CD4-positive, alpha-beta T cell treated with Interleukin-6 for 4 hours (primary cell): ENCODE measurements around the gene DLX1.
"Not testable (repeated sequence)": the region's sequence is repeated elsewhere in the genome, so short reads cannot be mapped to it uniquely, and the experiment has no call there.

ENCODE experiments used
- DNase-seq: peaks from one replicate; pipeline ENCODE4 v3.0.0-alpha.2; 2020; ENCODE audit warnings: mixed read lengths

Gene DLX1

GRCh38 chr2:172065111-172065510 is 20.2 kb upstream of the DLX1 start:
- no peak for DNase-seq

GRCh38 chr2:172066394-172066886 is 18.9 kb upstream of the DLX1 start:
- DNase-seq: no peak

- DNase-seq: not testable (repeated sequence)
Observed at GRCh38 chr2:172067905-172068304, 17.4 kb upstream of the DLX1 start.

- no peak for DNase-seq
Observed at GRCh38 chr2:172070936-172071335, 14.4 kb upstream of the DLX1 start.

- DNase-seq: no peak
Observed at GRCh38 chr2:172072303-172072702, 13.0 kb upstream of the DLX1 start.

GRCh38 chr2:172072706-172073105 is 12.6 kb upstream of the DLX1 start:
- DNase-seq: no peak

- no peak for DNase-seq
Observed at GRCh38 chr2:172073518-172073917, 11.8 kb upstream of the DLX1 start.

- no peak for DNase-seq
Observed at GRCh38 chr2:172074254-172074653, 11.1 kb upstream of the DLX1 start.

- DNase-seq: no peak
Observed at GRCh38 chr2:172079416-172079815, 5.9 kb upstream of the DLX1 start.

GRCh38 chr2:172079838-172080640 is 5.3 kb upstream of the DLX1 start:
- DNase-seq: no peak

- no peak for DNase-seq
Observed at GRCh38 chr2:172080641-172081220, 4.6 kb upstream of the DLX1 start.

- no peak for DNase-seq
Observed at GRCh38 chr2:172081221-172082022, 3.9 kb upstream of the DLX1 start.

- DNase-seq: no peak
Observed at GRCh38 chr2:172082105-172082943, 3.0 kb upstream of the DLX1 start.

- DNase-seq: no peak
Observed at GRCh38 chr2:172082944-172083627, 2.2 kb upstream of the DLX1 start.

GRCh38 chr2:172083628-172084394 is 1.5 kb upstream of the DLX1 start:
- DNase-seq: no peak

GRCh38 chr2:172084395-172084644 is 987 bp upstream of the DLX1 start:
- DNase-seq: no peak

- DNase-seq: peak; percentile 46
Observed at GRCh38 chr2:172084645-172085459, 455 bp upstream of the DLX1 start.

- DNase-seq: peak; percentile 70
Observed at GRCh38 chr2:172086241-172087206, 1.2 kb downstream of the DLX1 start.

GRCh38 chr2:172087207-172087779 is 2.0 kb downstream of the DLX1 start:
- no peak for DNase-seq
